HepG2 (cell line): ENCODE data around the gene ZMPSTE24. TPM values are rescaled to one million over a fixed set of nuclear protein-coding genes. Genes with fewer than 3 reads are reported as not detected.

Experiments used
- BCL3 ChIP-seq: sonication (generic); formaldehyde crosslinking; IDR thresholded peaks from 2 replicates; pipeline ENCODE4 v1.5.1; 2020; ENCODE audit warnings: mild to moderate bottlenecking, missing genetic modification reagents, moderate library complexity
- CBFB ChIP-seq: sonication (generic); formaldehyde crosslinking; IDR thresholded peaks from 2 replicates; pipeline ENCODE4 v1.4.0; 2020; ENCODE audit warnings: missing genetic modification reagents
- CBX2 ChIP-seq, 2 experiments: fragments of 200-600 bp in 1 of 2; sonication (generic); formaldehyde crosslinking in 1 of 2; IDR thresholded peaks; 2 replicates each; pipeline versions ENCODE4 v1.7.0 to v1.8.1; 2018 to 2022; ENCODE audit warnings: low read depth in 2 of 2, low read length in 1 of 2, mild to moderate bottlenecking in 1 of 2, missing genetic modification reagents in 1 of 2
- E2F1 ChIP-seq: sonication (generic); formaldehyde crosslinking; IDR thresholded peaks from 2 replicates; pipeline ENCODE4 v1.5.0; 2020; ENCODE audit warnings: missing genetic modification reagents
- FOXP1 ChIP-seq, 2 experiments: fragments of 450-650 bp in 1 of 2; IDR thresholded peaks; 2 replicates each; pipeline ENCODE4 v1.6.1; 2017 to 2018; ENCODE audit warnings: antibody characterized with exemption in 1 of 2
- GLMP ChIP-seq: sonication (generic); formaldehyde crosslinking; IDR thresholded peaks from 2 replicates; pipeline ENCODE4 v1.9.0; 2021; ENCODE audit warnings: missing genetic modification reagents, mild to moderate bottlenecking, borderline replicate concordance
- KAT7 ChIP-seq: IDR thresholded peaks from 2 replicates; pipeline ENCODE4 v1.6.1; 2018; ENCODE audit warnings: borderline replicate concordance, missing compliant biosample characterization
- SIN3A ChIP-seq: IDR thresholded peaks from 2 replicates; pipeline ENCODE4 v1.6.1; 2011; ENCODE audit warnings: low read depth, mild to moderate bottlenecking, control low read depth, low read length, borderline replicate concordance
- SMYD3 ChIP-seq: sonication (generic); formaldehyde crosslinking; IDR thresholded peaks from 2 replicates; pipeline ENCODE4 v1.8.1; 2023; ENCODE audit warnings: mild to moderate bottlenecking, missing genetic modification reagents
- YEATS2 ChIP-seq: sonication (generic); formaldehyde crosslinking; IDR thresholded peaks from 2 replicates; pipeline ENCODE4 v1.4.0; 2020; ENCODE audit warnings: missing genetic modification reagents, borderline replicate concordance
- ZNF232 ChIP-seq: sonication (generic); formaldehyde crosslinking; IDR thresholded peaks from 2 replicates; pipeline ENCODE4 v1.4.0; 2020; ENCODE audit warnings: missing genetic modification reagents, borderline replicate concordance
- ZNF235 ChIP-seq: sonication (generic); formaldehyde crosslinking; IDR thresholded peaks from 2 replicates; pipeline ENCODE4 v1.8.1; 2023; ENCODE audit warnings: mild to moderate bottlenecking, missing genetic modification reagents, borderline replicate concordance
- ZNF335 ChIP-seq: sonication (generic); formaldehyde crosslinking; IDR thresholded peaks from 2 replicates; pipeline ENCODE4 v1.4.0; 2020; ENCODE audit warnings: missing genetic modification reagents
- ZNF513 ChIP-seq: sonication (generic); formaldehyde crosslinking; conservative IDR thresholded peaks from 2 replicates; pipeline ENCODE4 v1.5.0; 2020; ENCODE audit warnings: missing genetic modification reagents
- ZNF576 ChIP-seq: sonication (generic); formaldehyde crosslinking; IDR thresholded peaks from 2 replicates; pipeline ENCODE4 v1.4.0; 2020; ENCODE audit warnings: mild to moderate bottlenecking, missing genetic modification reagents
- ZNF614 ChIP-seq: IDR thresholded peaks from 2 replicates; pipeline ENCODE4 v1.6.1; 2018; ENCODE audit warnings: missing biosample characterization, missing genetic modification reagents, inconsistent platforms, borderline replicate concordance
- ZNF75D ChIP-seq: sonication (generic); formaldehyde crosslinking; IDR thresholded peaks from 2 replicates; pipeline ENCODE4 v1.8.1; 2023; ENCODE audit warnings: missing genetic modification reagents, mild to moderate bottlenecking, borderline replicate concordance
- ZNF788 ChIP-seq: sonication (generic); formaldehyde crosslinking; IDR thresholded peaks from 2 replicates; pipeline ENCODE4 v1.5.0; 2020; ENCODE audit warnings: mild to moderate bottlenecking, missing genetic modification reagents, borderline replicate concordance
- ZNF816 ChIP-seq: sonication (generic); formaldehyde crosslinking; IDR thresholded peaks from 2 replicates; pipeline ENCODE4 v1.8.0; 2022; ENCODE audit warnings: missing genetic modification reagents, mild to moderate bottlenecking, borderline replicate concordance
- polyA plus RNA-seq, 8 experiments: library from polyadenylated mRNA; depleted of rRNA in 3 of 8; stranded (reverse) in 7 of 8; unstranded in 1 of 8; fragments of >200 nt; fragmentation: Illumina TruSeq in 4 of 8; extraction: Trizol in 4 of 8; gene quantifications; 2 replicates each; pipeline versions ENCODE4 v1.2.1 to v1.2.3, GENCODE V29; 2011 to 2016; ENCODE audit warnings: low read depth in 4 of 8, missing spikeins in 1 of 8, mixed read lengths in 1 of 8; ENCODE audit not compliant: insufficient read depth in 1 of 8
- total RNA-seq, 5 experiments: library from RNA; depleted of rRNA; stranded (reverse); fragments of >200 nt; fragmentation: Illumina TruSeq; extraction: Trizol; gene quantifications; 2 replicates each; pipeline ENCODE4 v1.2.3, GENCODE V29; 2016; ENCODE audit warnings: low read depth in 1 of 5
- TF ChIP-seq, protein P1 (sequence below): sonication (generic); formaldehyde crosslinking; IDR thresholded peaks from 2 replicates; pipeline ENCODE4 v1.4.0; 2020; ENCODE audit warnings: missing genetic modification reagents, borderline replicate concordance

Gene ZMPSTE24
- total and polyA plus RNA-seq, 2 of the 13 experiments (the other 11 are each of a cell fraction or from before 2014, with no cell fraction given) = 13.6 to 60.2 TPM

DNA sequence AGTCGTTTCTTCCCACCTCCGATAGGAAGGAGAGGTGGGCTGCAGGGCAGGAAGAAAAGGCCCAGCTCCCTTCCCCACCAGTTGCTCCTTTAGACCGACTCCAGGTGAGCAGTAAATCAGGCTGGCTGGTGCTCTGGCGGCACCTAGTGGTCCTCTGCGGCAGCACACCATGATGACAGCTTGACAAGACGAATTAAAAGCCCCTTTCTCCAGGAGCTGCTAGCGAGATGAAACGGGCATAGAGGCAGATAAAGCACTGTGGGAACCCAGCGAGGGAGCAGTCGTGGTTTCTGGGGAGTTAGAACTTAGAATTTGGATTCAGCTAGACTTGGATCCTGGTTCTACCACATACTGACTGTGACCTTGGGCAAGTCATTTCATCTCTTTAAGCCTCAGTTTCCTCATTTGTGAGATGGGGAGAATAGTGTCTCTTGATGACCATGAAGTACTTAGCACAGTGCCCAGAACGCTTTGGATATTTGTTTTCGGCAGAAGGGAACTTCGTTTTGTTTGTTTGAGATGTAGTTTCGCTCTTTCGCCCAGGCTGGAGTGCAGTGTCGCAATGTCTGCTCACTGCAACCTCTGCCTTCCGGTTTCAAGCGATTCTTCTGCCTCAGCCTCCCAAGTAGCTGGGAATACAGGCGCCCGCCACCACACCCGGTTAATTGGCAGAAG lies 80.8 kb downstream of the ZMPSTE24 start (continued):
- TF ChIP-seq ZNF513 (0 out of 2 replicates have a peak, but pooled peaks have one; percentile 50), ZNF576 (CRISPR knock-in tag) (no peak; the same call in 1 of the 2 replicates), SIN3A (no peak), SMYD3 (CRISPR knock-in tag) (no peak), FOXP1 (IDR thresholded peaks at IDR 0.05) (no peak), FOXP1 (CRISPR knock-in tag; IDR thresholded peaks at IDR 0.05) (no peak), ZNF75D (CRISPR knock-in tag) (no peak), CBX2 (IDR thresholded peaks at IDR 0.05; ENCODE audit: low read depth, low read length) (no peak), CBX2 (CRISPR knock-in tag; IDR thresholded peaks at IDR 0.05; ENCODE audit: low read depth) (no peak), CBFB (CRISPR knock-in tag) (0 out of 2 replicates have a peak, but pooled peaks have one; percentile 53), GLMP (CRISPR knock-in tag) (no peak), KAT7 (CRISPR knock-in tag) (no peak; the same call in 1 of the 2 replicates), YEATS2 (CRISPR knock-in tag) (0 out of 2 replicates have a peak, but pooled peaks have one; percentile 21), ZNF788 (CRISPR knock-in tag) (no peak; the same call in 1 of the 2 replicates), ZNF335 (peak; percentile 73; the same call in 1 of the 2 replicates), BCL3 (no peak), E2F1 (CRISPR knock-in tag) (no peak), ZNF235 (CRISPR knock-in tag) (no peak), ZNF816 (CRISPR knock-in tag) (no peak), ZNF232 (CRISPR knock-in tag) (peak; percentile 49; the same call in 1 of the 2 replicates), ZNF614 (CRISPR knock-in tag) (no peak)
- TF ChIP-seq, protein P1, sequence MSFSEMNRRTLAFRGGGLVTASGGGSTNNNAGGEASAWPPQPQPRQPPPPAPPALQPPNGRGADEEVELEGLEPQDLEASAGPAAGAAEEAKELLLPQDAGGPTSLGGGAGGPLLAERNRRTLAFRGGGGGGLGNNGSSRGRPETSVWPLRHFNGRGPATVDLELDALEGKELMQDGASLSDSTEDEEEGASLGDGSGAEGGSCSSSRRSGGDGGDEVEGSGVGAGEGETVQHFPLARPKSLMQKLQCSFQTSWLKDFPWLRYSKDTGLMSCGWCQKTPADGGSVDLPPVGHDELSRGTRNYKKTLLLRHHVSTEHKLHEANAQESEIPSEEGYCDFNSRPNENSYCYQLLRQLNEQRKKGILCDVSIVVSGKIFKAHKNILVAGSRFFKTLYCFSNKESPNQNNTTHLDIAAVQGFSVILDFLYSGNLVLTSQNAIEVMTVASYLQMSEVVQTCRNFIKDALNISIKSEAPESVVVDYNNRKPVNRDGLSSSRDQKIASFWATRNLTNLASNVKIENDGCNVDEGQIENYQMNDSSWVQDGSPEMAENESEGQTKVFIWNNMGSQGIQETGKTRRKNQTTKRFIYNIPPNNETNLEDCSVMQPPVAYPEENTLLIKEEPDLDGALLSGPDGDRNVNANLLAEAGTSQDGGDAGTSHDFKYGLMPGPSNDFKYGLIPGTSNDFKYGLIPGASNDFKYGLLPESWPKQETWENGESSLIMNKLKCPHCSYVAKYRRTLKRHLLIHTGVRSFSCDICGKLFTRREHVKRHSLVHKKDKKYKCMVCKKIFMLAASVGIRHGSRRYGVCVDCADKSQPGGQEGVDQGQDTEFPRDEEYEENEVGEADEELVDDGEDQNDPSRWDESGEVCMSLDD (CRISPR knock-in tag) = no peak
